GM21381 (cell line): ENCODE data around the gene ZNF423.

Experiments
- ATAC-seq: cut with Tn5 transposase; IDR thresholded peaks from one replicate; pipeline ENCODE4 v1.9.1; 2021; ENCODE audit warnings: mild to moderate bottlenecking, moderate library complexity; ENCODE audit not compliant: unreplicated experiment

The ZNF423 gene

GRCh38 chr16:49827805-49828438 is 28.0 kb downstream of the ZNF423 start:
- ATAC-seq = no peak

- ATAC-seq = no peak
These were observed 29.4 kb downstream of the ZNF423 start for GRCh38 chr16:49826515-49826914.

DNA sequence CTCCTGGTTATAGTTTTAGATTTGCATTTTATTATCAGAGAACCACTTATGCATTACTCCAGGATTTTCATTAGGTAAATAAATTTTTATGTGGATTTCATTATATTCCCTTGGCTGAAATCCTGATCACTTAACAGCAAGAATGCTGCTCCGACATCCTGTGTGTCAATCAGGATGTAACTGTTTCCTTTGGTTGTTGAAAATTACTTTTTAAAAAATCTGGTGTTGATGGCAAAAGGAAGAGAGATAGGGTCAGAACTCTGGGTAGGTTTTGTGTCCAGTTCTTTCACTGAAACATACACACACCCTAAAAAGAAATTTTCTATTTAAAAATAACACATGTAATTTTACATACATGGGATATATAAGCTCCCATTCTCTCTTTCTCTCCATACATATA is 30.9 kb downstream of the ZNF423 start:
- ATAC-seq = no peak

DNA sequence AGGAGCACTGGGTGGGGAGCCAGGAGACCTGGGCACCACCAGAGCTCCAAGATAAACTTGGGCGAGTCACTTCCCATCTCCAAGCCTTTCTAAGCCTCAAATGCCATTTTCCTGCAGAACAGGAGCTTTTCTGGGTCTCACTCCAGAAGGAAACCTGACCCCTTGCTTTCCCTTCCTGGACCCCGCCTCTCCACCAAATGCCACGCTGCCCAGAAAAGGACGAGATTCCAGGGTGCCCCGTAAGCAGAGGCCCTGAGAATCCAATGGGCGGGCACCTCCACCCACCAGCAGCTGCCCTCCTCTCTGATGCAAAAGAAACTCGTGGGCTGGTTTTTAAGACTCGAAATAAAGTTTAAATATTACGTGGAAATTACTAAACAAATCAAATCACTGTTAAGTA is 31.3 kb downstream of the ZNF423 start:
- no peak for ATAC-seq

- no peak for ATAC-seq
These were observed 33.1 kb downstream of the ZNF423 start for GRCh38 chr16:49822649-49823370.

DNA sequence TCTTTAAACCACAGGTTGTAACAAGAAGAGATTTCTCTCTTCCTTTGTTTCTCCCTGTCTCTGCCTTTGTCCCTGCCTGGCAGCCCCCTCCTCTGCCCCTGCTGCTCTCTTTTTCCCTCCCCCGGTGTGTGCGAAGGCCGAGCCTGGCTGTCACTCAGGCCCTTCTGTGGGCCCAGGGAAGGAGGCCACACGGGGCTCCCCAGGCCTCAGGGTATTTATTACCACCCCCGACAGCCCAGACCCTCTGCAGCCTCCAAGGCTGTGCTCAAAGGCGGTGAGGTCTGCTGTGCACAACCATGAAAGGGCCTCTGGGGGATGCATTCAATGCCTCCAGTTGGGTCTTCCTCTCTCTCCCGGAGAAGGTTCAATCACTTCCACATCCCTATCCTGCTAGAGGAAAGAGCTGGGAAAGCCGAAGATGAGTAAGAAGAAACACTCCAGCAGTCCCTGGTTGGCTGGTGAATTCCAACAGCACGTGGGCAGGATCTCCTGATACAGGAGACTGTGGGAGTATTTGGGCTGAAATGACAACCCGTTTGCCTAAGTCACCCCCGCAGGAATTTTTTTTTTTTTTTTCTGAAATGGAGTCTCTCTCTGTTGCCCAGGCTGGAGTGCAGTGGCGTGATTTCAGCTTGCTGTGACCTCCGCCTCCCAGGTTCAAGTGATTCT is 34.2 kb downstream of the ZNF423 start:
- no peak for ATAC-seq

DNA sequence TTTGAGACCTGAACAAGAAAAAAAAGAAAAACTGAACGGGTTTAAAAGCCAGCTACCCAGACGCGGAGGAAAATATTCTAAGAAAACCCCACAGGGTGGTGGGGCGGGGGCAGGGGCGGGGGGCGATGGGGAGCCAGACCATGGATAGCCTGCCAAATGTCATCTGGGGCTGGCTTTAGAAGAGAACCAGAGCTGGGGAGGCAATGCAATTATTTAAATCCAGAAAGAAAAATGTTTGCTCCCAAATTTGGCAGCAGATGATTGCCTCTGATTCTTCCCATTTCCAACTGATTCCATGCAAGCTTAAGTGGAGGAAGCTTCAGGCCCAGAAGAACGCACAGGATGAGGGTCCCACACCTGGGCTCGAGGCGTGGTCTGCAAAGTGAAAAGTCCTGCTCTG is 34.8 kb downstream of the ZNF423 start:
- no peak for ATAC-seq

DNA sequence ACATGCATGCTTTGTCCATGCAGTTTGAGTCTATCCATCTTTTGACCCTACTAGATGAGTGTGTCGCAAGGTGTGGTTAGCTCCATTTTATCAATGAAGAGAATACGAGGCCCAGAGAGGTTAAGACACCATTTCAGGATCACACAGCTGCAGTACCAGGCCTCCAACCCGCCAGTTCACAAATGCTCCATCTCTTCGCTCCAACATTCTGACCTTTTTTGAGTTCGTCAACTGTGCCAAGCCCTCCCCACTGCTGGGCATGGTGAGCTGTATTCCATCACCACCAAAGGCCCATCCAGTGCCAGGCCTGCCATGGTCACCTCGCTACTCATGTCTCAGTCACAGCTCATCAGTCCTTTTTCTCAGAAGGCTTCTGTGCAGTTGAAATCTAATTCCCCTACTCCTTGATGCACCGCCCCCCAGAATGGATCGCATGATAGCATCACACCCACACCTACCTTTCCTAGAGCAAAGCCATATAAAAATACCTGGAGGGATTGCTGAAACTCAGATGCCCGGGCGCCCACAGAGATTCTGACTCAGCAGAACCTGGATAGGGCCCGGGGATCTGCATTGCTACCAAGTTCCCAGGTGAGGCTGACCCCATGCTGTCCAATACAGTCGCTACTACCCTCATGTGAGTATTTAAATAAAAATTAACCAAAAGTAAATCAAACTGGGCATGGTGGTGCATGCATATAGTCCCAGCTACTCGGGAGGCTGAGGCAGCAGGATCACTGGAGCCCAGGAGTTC is 38.0 kb downstream of the ZNF423 start:
- no peak for ATAC-seq

GRCh38 chr16:49816875-49817274 is 39.0 kb downstream of the ZNF423 start:
- ATAC-seq = no peak

GRCh38 chr16:49811644-49812334 is 44.1 kb downstream of the ZNF423 start:
- no peak for ATAC-seq

GRCh38 chr16:49810831-49811230 is 45.1 kb downstream of the ZNF423 start:
- ATAC-seq = no peak

- ATAC-seq = no peak
These were observed 46.4 kb downstream of the ZNF423 start for GRCh38 chr16:49809561-49809960.

DNA sequence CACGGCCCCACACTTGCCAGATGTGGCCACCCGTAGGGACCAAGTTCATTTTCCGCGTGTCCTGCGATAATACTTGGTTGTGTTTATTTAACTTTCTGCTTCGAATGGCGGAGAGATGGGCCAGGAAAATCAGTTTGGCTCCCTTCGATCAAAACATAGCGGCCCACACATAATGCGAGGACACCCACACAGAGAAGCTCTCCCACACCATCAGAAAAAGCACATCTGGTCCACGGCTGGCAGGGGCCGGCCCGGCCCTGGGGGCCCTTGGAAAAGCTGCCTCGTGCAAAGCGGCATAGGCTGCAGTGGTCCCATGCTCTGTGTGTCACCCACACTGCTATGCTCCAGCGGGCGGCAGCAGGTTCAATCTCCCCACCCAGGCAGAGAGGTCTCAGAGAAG is 46.9 kb downstream of the ZNF423 start:
- ATAC-seq = no peak

DNA sequence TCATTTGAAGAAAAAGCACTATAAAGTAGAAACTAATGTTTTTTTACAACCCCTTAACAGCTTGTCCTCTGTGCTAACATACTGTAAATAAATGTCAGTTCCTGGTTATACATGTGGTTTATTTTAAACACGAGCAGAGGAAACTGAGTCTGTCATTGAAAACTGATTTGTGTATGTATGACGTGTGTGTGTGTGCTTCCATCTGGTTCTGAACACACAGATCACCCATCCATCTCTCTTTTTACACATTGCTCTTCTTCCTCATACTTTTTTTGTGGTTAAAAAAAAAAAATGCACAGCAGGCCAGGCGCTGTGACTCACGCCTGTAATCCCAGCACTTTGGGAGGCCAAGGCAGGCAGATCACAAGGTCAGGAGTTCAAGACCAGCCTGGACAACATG is 49.5 kb downstream of the ZNF423 start:
- no peak for ATAC-seq

GRCh38 chr16:49801290-49801689 is 54.6 kb downstream of the ZNF423 start:
- no peak for ATAC-seq

- ATAC-seq = no peak
These were observed 55.0 kb downstream of the ZNF423 start for GRCh38 chr16:49800876-49801275.

DNA sequence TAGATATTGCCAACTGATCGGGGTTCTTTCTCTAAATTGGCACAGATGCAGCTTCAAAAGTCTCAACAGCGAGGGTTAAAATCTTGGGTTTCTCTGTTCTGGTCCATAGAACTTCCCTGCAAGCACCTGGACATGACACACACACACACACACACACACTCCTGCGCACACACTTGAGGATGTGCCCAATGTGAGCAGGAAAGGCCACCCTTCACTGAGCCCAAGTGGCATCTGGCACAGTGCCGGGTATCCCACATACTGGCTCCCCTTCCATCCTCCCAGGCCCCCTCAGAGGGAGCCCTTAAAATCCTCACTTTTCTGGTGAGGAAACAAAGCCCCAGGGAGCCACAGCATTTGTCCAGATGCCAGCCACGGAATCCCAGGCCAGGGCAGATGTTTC is 55.5 kb downstream of the ZNF423 start:
- ATAC-seq = no peak

DNA sequence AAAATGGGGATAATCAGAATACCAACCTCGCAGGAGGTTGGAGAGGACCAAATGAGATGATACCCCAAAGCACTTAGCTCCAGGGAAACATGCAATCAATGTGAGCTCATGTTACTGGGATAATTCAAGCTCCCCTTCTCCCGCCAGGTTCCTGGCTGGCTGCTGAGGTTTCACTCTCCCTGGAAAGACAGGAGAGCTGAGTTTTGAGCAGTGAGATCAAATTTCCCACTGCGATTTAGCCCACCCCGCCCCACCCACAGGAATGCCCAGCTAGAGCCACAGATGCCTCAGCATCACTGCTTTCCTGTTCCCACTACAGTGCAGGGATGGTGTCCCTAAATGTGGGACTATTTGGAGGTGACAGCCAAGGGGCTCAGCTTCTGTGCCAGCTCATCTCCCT is 56.7 kb downstream of the ZNF423 start:
- ATAC-seq = no peak

DNA sequence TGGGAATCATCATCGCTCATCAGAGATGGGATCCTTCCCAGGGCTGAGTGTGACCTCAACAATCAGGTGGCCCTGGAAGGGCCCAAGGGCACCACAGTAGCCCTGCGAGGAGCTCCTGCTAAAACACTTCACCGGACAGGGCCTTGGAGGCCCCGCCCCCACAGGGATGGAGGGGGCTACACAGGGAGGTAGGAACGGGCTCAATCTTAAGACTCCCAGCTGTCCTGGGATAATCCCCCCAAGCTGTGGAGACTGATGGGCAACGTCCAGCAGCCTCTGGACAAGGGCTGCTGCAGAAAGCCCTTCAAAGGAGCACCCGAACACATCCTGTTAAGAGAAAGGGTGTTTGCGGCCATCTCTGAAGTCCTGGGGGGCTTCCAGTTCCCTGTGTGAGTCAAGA is 60.4 kb downstream of the ZNF423 start:
- no peak for ATAC-seq

DNA sequence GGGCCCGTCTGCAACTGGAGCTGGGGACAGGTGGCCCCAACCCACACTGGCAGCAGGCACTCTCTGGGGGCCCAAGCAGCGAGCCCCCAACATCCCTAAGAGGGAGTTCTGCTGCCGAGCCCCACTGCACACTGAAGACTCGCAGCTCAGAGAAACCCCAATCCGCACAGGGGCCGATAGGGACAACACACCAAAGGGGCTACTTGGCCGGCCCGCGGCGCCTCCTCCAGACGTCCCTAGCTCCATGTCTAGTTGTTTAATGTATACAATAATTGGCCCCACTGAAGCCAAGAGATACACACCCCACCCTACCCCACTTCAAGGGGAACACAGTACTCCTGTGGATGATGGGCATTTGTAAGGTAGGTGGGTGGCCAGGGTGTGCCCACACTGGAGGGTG is 62.7 kb downstream of the ZNF423 start:
- ATAC-seq = no peak

DNA sequence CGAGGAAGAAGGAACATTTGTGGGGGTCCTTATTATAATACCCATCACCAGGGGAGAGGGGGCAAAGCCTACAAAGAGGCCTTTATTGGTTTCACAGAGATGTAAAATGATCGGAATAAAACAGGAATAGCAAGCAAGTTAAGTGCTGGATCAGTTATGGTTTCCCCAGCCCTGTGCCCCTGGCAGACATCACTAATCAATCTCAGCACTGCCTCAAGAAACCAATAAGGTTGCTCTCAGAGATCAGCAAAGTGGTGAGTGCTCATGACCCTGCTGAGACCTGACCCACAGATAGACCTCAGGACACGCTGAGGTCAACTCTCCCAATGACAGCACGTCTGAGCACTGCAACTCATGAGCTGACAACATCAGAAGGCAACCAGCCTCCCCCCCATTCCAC is 66.3 kb downstream of the ZNF423 start:
- no peak for ATAC-seq
